Urinary bladder (tissue), 4 donors: ENCODE measurements around the gene PNRC1. TPM values are rescaled to one million over a fixed set of nuclear protein-coding genes. Genes with fewer than 3 reads are reported as not detected.
"Not testable (repeated sequence)": the region's sequence is repeated elsewhere in the genome, so short reads cannot be mapped to it uniquely, and the experiment has no call there.

Experiments used
- DNase-seq: peaks from one replicate; pipeline ENCODE4 v3.0.0-alpha.2; 2015; ENCODE audit errors: extremely low spot score
- H3K27ac ChIP-seq: one replicate; pipeline ENCODE4 v1.5.1; 2013; ENCODE audit warnings: low read depth, mild to moderate bottlenecking, moderate library complexity
- H3K36me3 ChIP-seq: one replicate; pipeline ENCODE4 v1.6.1; 2013; ENCODE audit warnings: mild to moderate bottlenecking, moderate library complexity; ENCODE audit not compliant: insufficient read depth
- H3K4me1 ChIP-seq: one replicate; pipeline ENCODE4 v1.6.1; 2013; ENCODE audit warnings: mild to moderate bottlenecking, moderate library complexity; ENCODE audit not compliant: insufficient read depth
- H3K4me3 ChIP-seq: one replicate; pipeline ENCODE4 v1.5.1; 2013; ENCODE audit warnings: low read depth, low read length
- WGBS: extraction: QIAGEN DNeasy Blood & Tissue Kit; methylation state at CpG from one replicate; pipeline ENCODE4 v1.1.7; 2013; 5-methylcytosine and 5-hydroxymethylcytosine counted together
- polyA plus RNA-seq: library from polyadenylated mRNA; stranded (reverse); fragments of 200-250 nt; gene quantifications from one replicate; pipeline ENCODE4 v1.2.3, GENCODE V29; 2013
- total RNA-seq: library from RNA; depleted of rRNA; stranded (reverse); fragments of >200 nt; gene quantifications from one replicate; pipeline ENCODE4 v1.2.3, GENCODE V29; 2014
- donor health status: healthy with polysubstance abuse.
- donor health status: healthy.

Gene PNRC1
- total and polyA plus RNA-seq, 2 donors, result 147 to 224 TPM

- H3K4me1 ChIP-seq, result no peaks in the 10 kb centered on the region
- no peaks in the 10 kb centered on the region for H3K36me3 ChIP-seq
- H3K4me3 ChIP-seq, result no peak overlapping the region
- DNase-seq, result no peak
- 91% methylated on average over 8 of the region's 8 CpGs for WGBS
- no peak overlapping the region for H3K27ac ChIP-seq
Measured at GRCh38 chr6:89098461-89098860, 17.9 kb downstream of the PNRC1 start.

- 97% methylated on average over 2 of the region's 2 CpGs for WGBS
- no peak overlapping the region for H3K4me3 ChIP-seq
- H3K4me1 ChIP-seq, result no peaks in the 10 kb centered on the region
- no peak overlapping the region for H3K27ac ChIP-seq
- H3K36me3 ChIP-seq, result no peaks in the 10 kb centered on the region
- no peak for DNase-seq
Measured at GRCh38 chr6:89100114-89100513, 19.6 kb downstream of the PNRC1 start.

GRCh38 chr6:89110284-89110683, 29.7 kb downstream of the PNRC1 start:
- no peak for DNase-seq
- Histone ChIP-seq H3K36me3 (no peaks in the 10 kb centered on the region), H3K27ac (no peak overlapping the region), H3K4me1 (no peaks in the 10 kb centered on the region), H3K4me3 (no peak overlapping the region)
- 93% methylated on average over 3 of the region's 3 CpGs for WGBS

GRCh38 chr6:89111933-89112332, 31.4 kb downstream of the PNRC1 start:
- WGBS, result 95% methylated on average over 9 of the region's 9 CpGs
- no peak overlapping the region for H3K27ac ChIP-seq
- H3K4me1 ChIP-seq, result peaks cover under 1% of the 10 kb centered on the region
- H3K36me3 ChIP-seq, result no peaks in the 10 kb centered on the region
- DNase-seq, result no peak
- H3K4me3 ChIP-seq, result no peak overlapping the region

GRCh38 chr6:89116702-89117101, 36.2 kb downstream of the PNRC1 start:
- no peaks in the 10 kb centered on the region for H3K36me3 ChIP-seq
- DNase-seq, result no peak
- H3K4me1 ChIP-seq, result peaks cover 1% of the 10 kb centered on the region

GRCh38 chr6:89117211-89118108, 36.9 kb downstream of the PNRC1 start, which contains the start of gene SRSF12:
Gene SRSF12, minus strand, starts transcription at chr6:89118071. Its CDS starts 184 bp downstream, at chr6:89117887.
- Histone ChIP-seq H3K4me3 (peak within 1 kb of the TSS; percentile 65), H3K27ac (no peak within 1 kb of the TSS), H3K36me3 (no peaks in the 10 kb centered on the region), H3K4me1 (peaks cover 1% of the 10 kb centered on the region)
- under 1% methylated on average over 106 of the region's 106 CpGs for WGBS
- DNase-seq, result no peak

More at GRCh38 chr6:89116702-89117101, 36.2 kb downstream of the PNRC1 start:
- Histone ChIP-seq H3K4me3 (no peak overlapping the region), H3K27ac (no peak overlapping the region)
- WGBS, result 72% methylated on average over 6 of the region's 6 CpGs

GRCh38 chr6:89118931-89119330, 38.4 kb downstream of the PNRC1 start:
- peaks cover 1% of the 10 kb centered on the region for H3K4me1 ChIP-seq
- 85% methylated on average over 8 of the region's 8 CpGs for WGBS
- DNase-seq, result no peak
- no peak overlapping the region for H3K4me3 ChIP-seq
- H3K36me3 ChIP-seq, result no peaks in the 10 kb centered on the region
- H3K27ac ChIP-seq, result no peak overlapping the region

GRCh38 chr6:89120371-89120770, 39.8 kb downstream of the PNRC1 start:
- Histone ChIP-seq H3K4me1 (peaks cover 1% of the 10 kb centered on the region), H3K36me3 (no peaks in the 10 kb centered on the region), H3K4me3 (no peak overlapping the region), H3K27ac (no peak overlapping the region)
- no peak for DNase-seq
- WGBS, result 91% methylated on average over 4 of the region's 4 CpGs

- H3K4me3 ChIP-seq, result no peak overlapping the region
- no peak for DNase-seq
- H3K27ac ChIP-seq, result no peak overlapping the region
- WGBS, result 75% methylated on average over 1 of the region's 1 CpG
- no peaks in the 10 kb centered on the region for H3K36me3 ChIP-seq
- peaks cover 1% of the 10 kb centered on the region for H3K4me1 ChIP-seq
Measured at GRCh38 chr6:89121934-89122333, 41.4 kb downstream of the PNRC1 start.

- no peaks in the 10 kb centered on the region for H3K36me3 ChIP-seq
- DNase-seq, result no peak
- H3K27ac ChIP-seq, result no peak overlapping the region
- no peak overlapping the region for H3K4me3 ChIP-seq
- no peaks in the 10 kb centered on the region for H3K4me1 ChIP-seq
Measured at GRCh38 chr6:89122625-89123024, 42.1 kb downstream of the PNRC1 start.

- not testable (repeated sequence) for H3K27ac ChIP-seq, H3K4me3 ChIP-seq, H3K36me3 ChIP-seq, DNase-seq, H3K4me1 ChIP-seq
- WGBS, result 76% methylated on average over 2 of the region's 2 CpGs
Measured at GRCh38 chr6:89128256-89128671, 47.7 kb downstream of the PNRC1 start.

GRCh38 chr6:89131599-89131998, 51.0 kb downstream of the PNRC1 start:
- no peaks in the 10 kb centered on the region for H3K4me1 ChIP-seq
- no peaks in the 10 kb centered on the region for H3K36me3 ChIP-seq
- WGBS, result 91% methylated on average over 3 of the region's 3 CpGs
- H3K27ac ChIP-seq, result no peak overlapping the region
- no peak for DNase-seq
- H3K4me3 ChIP-seq, result no peak overlapping the region

GRCh38 chr6:89132057-89132456, 51.5 kb downstream of the PNRC1 start:
- no peak for DNase-seq
- 87% methylated on average over 2 of the region's 2 CpGs for WGBS
- Histone ChIP-seq H3K4me3 (no peak overlapping the region), H3K4me1 (no peaks in the 10 kb centered on the region), H3K36me3 (no peaks in the 10 kb centered on the region), H3K27ac (no peak overlapping the region)

- DNase-seq, result no peak
- no peaks in the 10 kb centered on the region for H3K4me1 ChIP-seq
- no peak overlapping the region for H3K4me3 ChIP-seq
- no peak overlapping the region for H3K27ac ChIP-seq
- WGBS, result 81% methylated on average over 9 of the region's 9 CpGs
- H3K36me3 ChIP-seq, result no peaks in the 10 kb centered on the region
Measured at GRCh38 chr6:89133981-89134380, 53.4 kb downstream of the PNRC1 start.
